ENCODE results near the gene BICD2.

BICD2 gene

DNA sequence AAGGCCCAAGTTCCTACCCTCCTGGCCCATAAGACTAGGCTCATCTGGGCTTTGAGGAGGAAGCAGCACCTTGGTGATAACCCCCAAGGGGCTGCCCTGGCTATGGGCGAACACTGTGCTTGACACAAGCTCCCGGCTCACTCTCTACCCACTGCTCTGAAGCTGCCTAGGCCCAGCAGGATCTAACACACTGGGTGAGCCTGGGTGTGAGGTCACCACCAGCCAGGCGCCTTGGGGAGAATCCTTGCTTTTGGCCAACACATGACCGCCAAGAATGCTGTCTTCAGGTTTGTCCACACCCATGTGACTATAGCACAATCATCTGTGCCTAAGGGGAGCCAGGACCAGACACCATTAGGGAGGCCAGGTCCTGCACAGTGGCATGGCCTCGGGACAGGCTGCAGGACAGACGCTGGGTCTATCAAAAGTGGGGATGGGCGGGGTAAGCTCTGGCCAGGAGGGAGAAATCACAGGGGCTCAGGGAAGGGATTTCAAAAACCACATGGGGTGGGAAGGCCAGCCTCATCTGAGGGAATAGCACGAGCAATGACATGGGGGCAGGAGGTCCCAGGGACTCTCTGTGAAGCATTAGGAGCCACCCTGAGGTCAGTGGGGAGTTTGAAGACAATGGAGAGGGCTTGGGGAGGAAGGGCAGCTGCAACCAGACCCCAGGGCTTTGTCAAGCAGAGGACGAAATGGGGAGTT is 29.6 kb downstream of the BICD2 start:
- TF ChIP-seq CTCF (conservative IDR thresholded peaks at IDR 0.05; ENCODE audit: low read length) = no peak
- H3K4me3 ChIP-seq (ENCODE audit: low read length) = no peak overlapping the region
- no peak for DNase-seq (ENCODE audit: low read depth)

DNA sequence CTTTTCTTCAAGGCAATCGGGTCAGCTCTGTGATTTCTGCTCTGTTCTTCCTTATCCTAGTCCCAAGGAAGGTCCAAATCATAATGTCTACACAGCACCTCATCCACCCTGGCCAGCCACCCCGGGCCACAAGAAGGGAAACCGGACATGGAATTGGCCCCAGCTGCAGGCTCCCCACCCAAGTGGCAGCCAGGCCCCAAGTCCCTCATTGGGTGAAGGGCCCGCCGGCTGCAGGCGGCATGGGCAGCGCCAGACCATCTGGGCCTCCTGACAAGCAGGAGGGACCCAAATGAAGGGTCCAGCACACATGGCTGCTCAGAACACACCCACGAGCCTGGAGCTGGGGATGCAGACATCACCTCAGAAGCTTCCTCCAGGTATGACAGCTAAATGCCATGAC is 33.7 kb downstream of the BICD2 start:
- H3K4me3 ChIP-seq (ENCODE audit: low read length) = no peak overlapping the region
- TF ChIP-seq CTCF (conservative IDR thresholded peaks at IDR 0.05; ENCODE audit: low read length) = no peak
- DNase-seq (ENCODE audit: low read depth) = no peak

GRCh38 chr9:92729735-92730155 is 34.9 kb downstream of the BICD2 start:
- no peak overlapping the region for H3K4me3 ChIP-seq (ENCODE audit: low read length)
- no peak for TF ChIP-seq CTCF (conservative IDR thresholded peaks at IDR 0.05; ENCODE audit: low read length)
- DNase-seq (ENCODE audit: low read depth) = no peak

DNA sequence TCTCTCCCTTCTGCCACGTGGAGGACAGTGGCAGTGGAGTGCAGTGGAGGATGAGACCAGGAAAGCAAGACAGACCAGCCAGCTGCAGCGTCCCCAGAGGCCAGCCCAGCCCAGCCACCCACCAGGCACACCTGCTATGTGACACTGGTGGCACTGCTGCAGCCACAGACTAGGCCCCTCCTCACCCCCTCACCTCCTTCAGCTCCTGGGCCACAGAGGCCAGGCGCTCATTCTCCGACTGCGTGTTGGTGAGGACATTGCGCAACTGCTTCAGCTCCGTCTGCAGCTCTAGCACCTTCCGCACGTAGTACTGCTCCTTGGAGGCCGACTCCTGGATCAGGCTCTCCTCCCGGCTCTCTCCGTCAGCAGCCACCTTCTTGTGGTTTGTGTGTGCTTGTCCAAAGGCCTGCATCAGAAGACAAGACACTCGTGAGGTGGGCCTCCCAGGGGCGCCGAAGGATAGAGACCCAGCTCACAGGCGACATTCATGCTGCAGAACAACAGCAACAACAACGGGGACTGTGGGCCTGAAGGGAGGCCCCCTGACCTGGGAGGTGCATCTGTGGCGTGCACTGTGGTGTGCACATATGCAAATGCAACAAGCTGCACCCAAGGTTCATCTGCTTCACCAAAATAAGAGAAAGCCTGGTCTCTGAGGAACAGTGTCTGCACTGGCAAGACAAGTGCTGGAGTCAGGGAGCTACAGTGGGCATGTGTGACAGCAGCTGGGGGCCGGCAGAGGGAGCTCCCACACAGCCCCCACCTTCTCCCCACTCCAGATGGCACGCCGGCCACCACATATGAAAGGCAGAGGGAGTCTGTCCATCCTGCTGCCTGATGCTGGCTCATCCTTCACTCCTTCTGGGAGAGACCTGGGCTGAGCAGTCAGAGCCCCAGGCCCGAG is 35.5 kb downstream of the BICD2 start:
- no peak overlapping the region for H3K4me3 ChIP-seq (ENCODE audit: low read length)
- peak; percentile 42 for DNase-seq (ENCODE audit: low read depth)
- peak; percentile 56 for TF ChIP-seq CTCF (conservative IDR thresholded peaks at IDR 0.05; ENCODE audit: low read length)

DNA sequence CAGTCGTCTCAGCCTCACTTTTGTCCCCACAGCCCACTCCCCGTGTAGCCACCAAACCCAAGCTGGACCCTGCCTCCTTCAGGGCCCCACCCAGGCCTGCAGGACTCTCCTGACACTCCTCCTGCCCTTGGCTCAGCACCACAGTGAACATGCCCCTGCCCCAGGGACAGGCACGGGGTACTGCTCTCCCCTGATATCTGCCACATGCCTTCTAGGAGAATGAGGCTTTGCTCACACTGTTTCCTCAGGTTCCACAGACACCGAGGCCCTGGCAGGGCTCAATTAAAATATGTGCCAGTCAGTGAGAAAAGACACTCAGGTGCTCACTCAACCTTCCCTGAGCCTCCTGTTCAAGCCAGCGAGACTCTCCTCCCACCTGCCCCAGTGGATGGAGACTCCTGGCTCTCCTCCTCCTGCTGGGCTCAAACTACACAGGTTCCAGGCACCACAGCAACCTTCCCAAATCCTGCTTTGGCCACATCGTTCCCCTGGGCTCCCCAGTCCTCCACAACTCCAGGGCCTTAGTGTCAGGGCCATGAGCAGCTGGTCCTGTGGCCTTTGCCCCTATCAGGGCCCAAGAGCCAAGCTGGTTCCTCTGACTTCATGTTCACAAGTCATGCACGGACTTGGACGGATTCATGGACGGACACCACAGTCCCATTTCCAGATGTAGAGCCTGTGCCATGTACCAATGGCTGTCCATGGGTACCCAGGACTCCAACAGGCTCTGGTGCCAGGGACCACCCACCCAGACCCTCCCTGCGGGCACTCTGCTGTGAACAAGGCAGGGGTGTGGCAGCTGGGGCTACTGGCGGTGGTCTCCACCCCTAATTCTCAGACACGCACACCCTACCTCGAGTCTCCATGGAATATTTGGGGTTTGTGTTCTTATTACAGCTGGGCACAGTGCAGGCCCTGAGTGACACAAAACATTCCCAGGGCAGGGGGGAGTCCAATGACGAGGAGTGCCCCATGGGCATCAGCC is 36.6 kb downstream of the BICD2 start:
- TF ChIP-seq CTCF (conservative IDR thresholded peaks at IDR 0.05; ENCODE audit: low read length) = no peak
- H3K4me3 ChIP-seq (ENCODE audit: low read length) = no peak overlapping the region
- no peak for DNase-seq (ENCODE audit: low read depth)

DNA sequence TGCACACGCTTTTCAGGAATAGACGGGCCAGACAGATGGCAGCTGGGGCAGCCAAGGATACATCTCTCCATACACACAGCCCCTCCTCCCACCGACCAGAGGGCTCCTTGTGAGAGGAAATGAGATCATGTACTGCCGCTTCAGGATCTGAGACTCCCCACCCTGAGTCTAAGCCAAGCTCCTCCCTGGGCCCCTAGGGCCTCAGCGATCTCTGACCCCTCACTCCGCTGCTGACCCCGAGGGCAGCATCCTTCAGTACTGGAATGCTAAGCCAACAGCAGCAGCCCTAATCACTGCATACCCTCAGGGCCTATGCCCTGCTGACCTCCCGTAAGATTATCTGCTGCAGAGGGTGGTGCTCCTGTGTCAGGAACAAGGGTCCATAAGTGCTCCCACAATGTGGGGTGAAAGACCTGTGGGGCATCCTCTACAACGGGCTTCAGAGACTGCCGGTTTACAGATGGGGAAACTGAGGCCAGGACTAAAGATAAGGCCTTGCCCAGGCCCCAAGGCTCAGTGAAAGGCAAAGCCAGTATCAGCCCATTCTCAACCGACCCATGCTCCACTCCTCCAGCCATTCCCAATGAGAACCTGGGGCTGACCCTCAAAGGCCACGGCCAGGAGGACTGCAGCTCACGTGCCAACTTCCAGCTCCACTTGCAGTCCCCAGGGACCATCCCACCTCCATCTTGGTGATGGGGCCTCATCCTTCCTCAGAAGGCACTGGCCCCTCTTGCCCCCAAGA is 37.5 kb downstream of the BICD2 start:
- no peak for DNase-seq (ENCODE audit: low read depth)
- H3K4me3 ChIP-seq (ENCODE audit: low read length) = no peak overlapping the region

More for the DNA sequence above, 37.5 kb downstream of the BICD2 start:
- no peak for TF ChIP-seq CTCF (conservative IDR thresholded peaks at IDR 0.05; ENCODE audit: low read length)

All from AG10803 (cell line).